AG04450 (cell line): Measurements from ENCODE around the gene RPTOR. TPM values are rescaled to one million over a fixed set of nuclear protein-coding genes. Genes with fewer than 3 reads are reported as not detected.

Experiments
- CTCF ChIA-PET: fragments of 300-600, 350-600 bp; formaldehyde crosslinking; extraction: SDS; loops from one replicate; lab custom pipeline; 2022; ENCODE audit warnings: antibody characterized with exemption, inconsistent platforms; lab: Charles Lee
- POLR2A ChIA-PET: fragments of 350-600 bp; formaldehyde crosslinking; extraction: SDS; loops from one replicate; lab custom pipeline; 2021; ENCODE audit warnings: antibody characterized with exemption, inconsistent platforms; lab: Yijun Ruan, JAX
- DNase-seq: peaks from one replicate; pipeline ENCODE4 v3.0.0-alpha.2; 2011; ENCODE audit warnings: low read depth, low spot score
- H3K27ac ChIP-seq: one replicate; pipeline ENCODE4 v1.5.1; 2012; ENCODE audit warnings: low read depth, low read length, control low read depth
- H3K27me3 ChIP-seq: one replicate; pipeline ENCODE4 v1.6.0; 2012; ENCODE audit warnings: low read length; ENCODE audit not compliant: control insufficient read depth, insufficient read depth
- H3K4me3 ChIP-seq: 2 replicates; pipeline ENCODE4 v1.5.1; 2011; ENCODE audit warnings: mild to moderate bottlenecking, low read depth, low read length, control low read depth
- H3K9me3 ChIP-seq: 2 replicates; pipeline ENCODE4 v1.5.1; 2012; ENCODE audit warnings: low read length; ENCODE audit not compliant: control insufficient read depth, insufficient read depth
- CTCF ChIP-seq: IDR thresholded peaks from 2 replicates; pipeline ENCODE4 v1.5.1; 2011; ENCODE audit warnings: low read depth, low read length, control low read depth, inconsistent platforms
- polyA plus RNA-seq: library from polyadenylated mRNA; depleted of rRNA; stranded (reverse); fragments of >200 nt; gene quantifications from 2 replicates; pipeline ENCODE4 v1.2.3, GENCODE V29; 2011

Gene RPTOR
- polyA plus RNA-seq, 1 experiment: 6.2 TPM

- CTCF ChIA-PET: interaction anchor here (0.9 kb wide), 1 partner anchor 170 kb away, joined by 3 read pairs; no protein-coding TSS in a partner anchor
- no peaks in the 10 kb centered on the region for H3K27me3 ChIP-seq
Measured at GRCh38 chr17:80745183-80745582, 200.5 kb downstream of the RPTOR start.

GRCh38 chr17:80746262-80746935 is 201.8 kb downstream of the RPTOR start:
- no peak overlapping the region for H3K4me3 ChIP-seq
- ChIA-PET CTCF (no interaction called here), POLR2A (no interaction called here)
- H3K9me3 ChIP-seq: peaks cover 4% of the 10 kb centered on the region
- no peak for TF ChIP-seq CTCF
- no peak overlapping the region for H3K27ac ChIP-seq
- H3K27me3 ChIP-seq: no peaks in the 10 kb centered on the region
- DNase-seq: no peak

More at GRCh38 chr17:80745183-80745582, 200.5 kb downstream of the RPTOR start:
- Histone ChIP-seq H3K27ac (no peak overlapping the region), H3K4me3 (no peak overlapping the region), H3K9me3 (peaks cover 10% of the 10 kb centered on the region)
- no peak for DNase-seq
- POLR2A ChIA-PET: no interaction called here
- no peak for TF ChIP-seq CTCF

GRCh38 chr17:80747469-80747868 is 202.8 kb downstream of the RPTOR start:
- Histone ChIP-seq H3K27me3 (no peaks in the 10 kb centered on the region), H3K9me3 (no peaks in the 10 kb centered on the region; the same call in 1 of the 2 replicates), H3K4me3 (no peak overlapping the region), H3K27ac (no peak overlapping the region)
- DNase-seq: no peak
- ChIA-PET CTCF (interaction anchor here (0.6 kb wide), 1 partner anchor 273 kb away, joined by 8 read pairs; no protein-coding TSS in a partner anchor), POLR2A (no interaction called here)
- no peak for TF ChIP-seq CTCF

GRCh38 chr17:80749611-80750010 is 205.0 kb downstream of the RPTOR start:
- CTCF ChIA-PET: no interaction called here
- no peak overlapping the region for H3K4me3 ChIP-seq

More at GRCh38 chr17:80749611-80750010, 205.0 kb downstream of the RPTOR start:
- Histone ChIP-seq H3K9me3 (no peaks in the 10 kb centered on the region; the same call in 1 of the 2 replicates), H3K27me3 (no peaks in the 10 kb centered on the region), H3K27ac (no peak overlapping the region)
- TF ChIP-seq CTCF: no peak
- POLR2A ChIA-PET: no interaction called here
- no peak for DNase-seq
